Hepatocyte (in vitro differentiated cells): ENCODE results near the gene TP73.

Experiments used
- CTCF ChIP-seq: fragments of 200-600 bp; sonication (generic); IDR thresholded peaks from 2 replicates; pipeline ENCODE4 v1.5.1; 2016; ENCODE audit warnings: antibody characterized with exemption, mild to moderate bottlenecking; ENCODE audit not compliant: poor library complexity
- EZH2 ChIP-seq: fragments of 200-600 bp; sonication (generic); IDR thresholded peaks from 2 replicates; pipeline ENCODE4 v1.6.1; 2016; ENCODE audit warnings: antibody characterized with exemption, mild to moderate bottlenecking, borderline replicate concordance
- EZH2phosphoT487 ChIP-seq: fragments of 200-600 bp; sonication (generic); IDR thresholded peaks from one replicate; pipeline ENCODE4 v1.6.1; 2018; ENCODE audit warnings: antibody characterized with exemption, mild to moderate bottlenecking, low read depth, moderate library complexity; ENCODE audit not compliant: unreplicated experiment, severe bottlenecking

GRCh38 chr1:3734602-3735001 lies 82.3 kb downstream of the TP73 start:
- TF ChIP-seq CTCF (no peak), EZH2 (no peak), EZH2phosphoT487 (no peak)
